Right cardiac atrium (tissue), 5 donors: ENCODE measurements around the gene FKBP15. TPM values are rescaled to one million over a fixed set of nuclear protein-coding genes. Genes with fewer than 3 reads are reported as not detected.
"Not testable (repeated sequence)": the region's sequence is repeated elsewhere in the genome, so short reads cannot be mapped to it uniquely, and the experiment has no call there.

Experiments
- ATAC-seq, 2 donors: fragments of 200-7000 bp; cut with Tn5 transposase; one replicate each; pipeline versions ENCODE4 v1.8.0 to v1.9.1; 2020; ENCODE audit warnings: moderate library complexity in 2 of 2, mild to moderate bottlenecking in 1 of 2
- DNase-seq, 3 donors: peaks; one replicate each; pipeline ENCODE4 v3.0.0-alpha.2; 2020
- H3K27ac ChIP-seq: one replicate; pipeline ENCODE4 v1.5.1; 2013; ENCODE audit warnings: mild to moderate bottlenecking, low read length, control low read depth, moderate library complexity
- H3K27me3 ChIP-seq: one replicate; pipeline ENCODE4 v1.6.1; 2013; ENCODE audit not compliant: control insufficient read depth, insufficient read depth
- H3K4me1 ChIP-seq: one replicate; pipeline ENCODE4 v1.6.1; 2013; ENCODE audit warnings: low read length; ENCODE audit not compliant: control insufficient read depth, insufficient read depth
- H3K4me3 ChIP-seq: one replicate; pipeline ENCODE4 v1.5.1; 2013; ENCODE audit warnings: low read length, control low read depth
- H3K9me3 ChIP-seq: one replicate; pipeline ENCODE4 v1.6.1; 2013; ENCODE audit warnings: low read length; ENCODE audit not compliant: control insufficient read depth
- WGBS: extraction: QIAGEN DNeasy Blood & Tissue Kit; methylation state at CpG from one replicate; pipeline ENCODE4 v1.1.7; 2013; 5-methylcytosine and 5-hydroxymethylcytosine counted together
- intact Hi-C, 4 donors: fragments of 100-400 bp; cut with DNase I; formaldehyde crosslinking; loops; one replicate each; pipeline versions ENCODE4 v1.11.0 to v1.14.0; 2022 to 2023
- polyA plus RNA-seq: library from polyadenylated mRNA; stranded (reverse); fragments of 200-250 nt; gene quantifications from one replicate; pipeline ENCODE4 v1.2.3, GENCODE V29; 2013
- total RNA-seq, 4 donors: library from RNA; stranded (reverse); fragmentation: NEBNext Ultra II Directional; extraction: Animal tissue kit (Norgen Biotek cat#: 25700); gene quantifications; one replicate each; pipeline ENCODE4 v1.2.1, GENCODE V29; 2021
- donor health status: healthy with polysubstance abuse.
- donor health status: DM: no; HTN: yes; CAD: no.
- donor health status: DM: no; HTN: no; CAD: no.
- donor health status: DM: no; HTN: yes; CAD: no; lungs with severe emphysema.
- donor health status: DM: yes; HTN: yes; CAD: no.

The FKBP15 gene
- total and polyA plus RNA-seq, 5 donors: 11.0 to 21.2 (median 19.9) TPM

DNA sequence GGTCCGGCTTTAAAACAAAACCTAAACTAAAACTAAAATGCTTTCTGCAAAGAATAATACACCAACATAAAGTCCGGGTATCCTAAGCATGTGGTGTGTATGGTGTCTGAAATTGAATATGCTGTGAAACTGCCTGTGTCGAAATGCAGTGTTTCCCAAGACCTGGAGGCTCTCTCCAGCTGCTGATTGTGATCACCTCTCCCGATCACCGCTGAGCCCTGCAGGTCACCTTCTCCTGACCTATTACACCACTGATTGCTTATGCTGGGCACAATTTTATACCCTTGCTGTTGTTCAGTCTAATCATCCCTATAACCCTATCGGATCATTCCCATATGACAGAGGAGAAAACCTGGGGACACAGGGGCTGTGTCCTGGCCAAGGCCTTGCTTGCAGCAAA lies 102.2 kb downstream of the FKBP15 start:
- WGBS: no CpG with 5 or more reads among the region's 6 CpGs
- ATAC-seq, H3K4me3 ChIP-seq, H3K4me1 ChIP-seq, H3K27me3 ChIP-seq, DNase-seq, H3K27ac ChIP-seq, intact Hi-C loops, H3K9me3 ChIP-seq: not testable (repeated sequence)

Other genes starting within 250 kb of the FKBP15 start
- 10 to 100 TPM in 1 of 4 donors, 1 to 10 TPM in 3; 6.3 to 11.9 (median 7.0) TPM for gene ZNF883, start 209.1 kb downstream of the FKBP15 start, total RNA-seq
- 8.3 TPM for gene ZNF883, start 209.1 kb downstream of the FKBP15 start, polyA plus RNA-seq
- 1 to 10 TPM; 2.3 to 2.6 (median 2.4) TPM for gene ZFP37, start 164.6 kb downstream of the FKBP15 start, total RNA-seq
- 0.93 TPM for gene ZFP37, start 164.6 kb downstream of the FKBP15 start, polyA plus RNA-seq
- gene SLC31A2, start 70.3 kb downstream of the FKBP15 start, total RNA-seq: 10 to 100 TPM in 3 of 4 donors, 1 to 10 TPM in 1; 8.8 to 10.9 (median 10.1) TPM
- gene SLC31A2, start 70.3 kb downstream of the FKBP15 start, polyA plus RNA-seq: 11.4 TPM
- 10 to 100 TPM; 11.4 to 20.7 (median 13.7) TPM for gene SLC31A1, start 267 bp upstream of the FKBP15 start, total RNA-seq
- gene SLC31A1, start 267 bp upstream of the FKBP15 start, polyA plus RNA-seq: 6.0 TPM
- gene CDC26, start 54.3 kb upstream of the FKBP15 start, total RNA-seq: 10 to 100 TPM; 29.0 to 39.1 (median 37.0) TPM
- gene CDC26, start 54.3 kb upstream of the FKBP15 start, polyA plus RNA-seq: 50.0 TPM
- 10 to 100 TPM; 10.0 to 12.8 (median 10.7) TPM for gene PRPF4, start 54.4 kb upstream of the FKBP15 start, total RNA-seq
- gene PRPF4, start 54.4 kb upstream of the FKBP15 start, polyA plus RNA-seq: 7.0 TPM
- not detected for gene RNF183, start 82.1 kb upstream of the FKBP15 start, total RNA-seq
- not detected for gene RNF183, start 82.1 kb upstream of the FKBP15 start, polyA plus RNA-seq
- gene WDR31, start 119.0 kb upstream of the FKBP15 start, total RNA-seq: 10 to 100 TPM in 1 of 4 donors, 1 to 10 TPM in 3; 7.4 to 10.1 (median 8.5) TPM
- gene WDR31, start 119.0 kb upstream of the FKBP15 start, polyA plus RNA-seq: 5.4 TPM
- 1 to 10 TPM in 3 of 4 donors, under 1 TPM in 1; 0.21 to 2.3 (median 1.6) TPM for gene BSPRY, start 128.3 kb upstream of the FKBP15 start, total RNA-seq
- 1.4 TPM for gene BSPRY, start 128.3 kb upstream of the FKBP15 start, polyA plus RNA-seq
- gene HDHD3, start 155.7 kb upstream of the FKBP15 start, total RNA-seq: 10 to 100 TPM; 11.0 to 20.0 (median 15.9) TPM
- gene HDHD3, start 155.7 kb upstream of the FKBP15 start, polyA plus RNA-seq: 19.6 TPM
- gene ALAD, start 180.0 kb upstream of the FKBP15 start, total RNA-seq: 10 to 100 TPM; 29.9 to 43.6 (median 42.1) TPM
- 39.5 TPM for gene ALAD, start 180.0 kb upstream of the FKBP15 start, polyA plus RNA-seq
- 10 to 100 TPM; 19.7 to 22.4 (median 20.5) TPM for gene POLE3, start 189.4 kb upstream of the FKBP15 start, total RNA-seq
- 18.0 TPM for gene POLE3, start 189.4 kb upstream of the FKBP15 start, polyA plus RNA-seq
- under 1 TPM; 0.20 to 0.47 (median 0.20) TPM for gene C9orf43, start 189.5 kb upstream of the FKBP15 start, total RNA-seq
- 0.23 TPM for gene C9orf43, start 189.5 kb upstream of the FKBP15 start, polyA plus RNA-seq
- 100 to 1,000 TPM; 139 to 184 (median 166) TPM for gene RGS3, start 242.4 kb upstream of the FKBP15 start, total RNA-seq
- gene RGS3, start 242.4 kb upstream of the FKBP15 start, polyA plus RNA-seq: 107 TPM